ENCODE data around the gene SLC8B1.

SLC8B1 gene

GRCh38 chr12:113334786-113335539 lies at the start of gene SLC8B1:
Gene SLC8B1 (minus strand): TSS chr12:113335109. CDS start chr12:113332878, 2,231 bp downstream.
- peak; percentile 61 for DNase-seq

GRCh38 chr12:113382206-113382605 lies 47.3 kb upstream of the SLC8B1 start:
- no peak for DNase-seq

GRCh38 chr12:113381220-113381619 lies 46.3 kb upstream of the SLC8B1 start:
- DNase-seq = no peak

- no peak for DNase-seq
Observed at GRCh38 chr12:113378291-113378690, 43.4 kb upstream of the SLC8B1 start.

DNA sequence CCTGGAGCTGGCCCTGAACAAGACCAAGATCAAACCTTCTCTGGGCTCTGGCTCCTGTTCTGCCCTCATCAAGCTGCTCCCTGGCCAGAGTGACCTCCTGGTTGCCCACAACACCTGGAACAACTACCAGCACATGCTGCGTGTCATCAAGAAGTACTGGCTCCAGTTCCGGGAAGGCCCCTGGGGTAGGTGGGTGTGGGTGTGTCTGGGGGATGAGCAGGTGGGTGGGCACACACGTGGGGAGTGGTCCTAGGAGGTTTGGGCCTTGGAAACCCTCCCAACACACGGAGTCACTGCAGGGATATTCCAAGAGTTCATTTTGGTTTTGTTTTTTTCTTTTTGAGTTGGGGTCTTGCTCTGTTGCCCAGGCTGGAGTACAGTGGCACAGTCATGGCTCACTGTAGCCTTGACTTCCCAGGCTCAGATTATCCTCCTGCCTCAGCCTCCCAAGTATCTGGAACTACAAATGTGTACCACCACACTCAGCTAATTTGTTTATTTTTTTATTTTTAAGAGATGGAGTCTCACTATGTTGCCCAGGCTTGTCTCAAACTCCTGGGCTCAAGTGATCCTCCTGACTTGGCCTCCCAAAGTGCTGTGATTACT lies 40.0 kb upstream of the SLC8B1 start:
- DNase-seq = no peak

DNA sequence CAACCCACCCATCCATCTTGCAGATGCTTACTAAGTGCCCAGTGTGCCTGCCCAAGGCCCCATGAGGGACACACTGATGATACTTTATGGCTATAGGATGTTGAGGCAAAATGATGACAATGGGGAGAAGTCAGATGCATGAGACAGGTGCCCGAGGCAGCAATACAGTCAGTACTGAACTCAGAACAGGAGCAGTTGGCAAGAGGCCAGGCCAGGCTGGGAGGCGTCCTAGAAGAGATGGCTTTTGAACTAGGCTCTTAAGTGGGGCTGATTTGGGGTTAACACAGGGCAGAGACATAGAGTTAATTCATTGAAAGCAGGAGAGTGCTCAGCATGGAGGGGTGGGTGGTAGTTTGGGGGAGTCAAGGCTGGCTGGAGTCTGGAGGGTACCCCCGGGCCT lies 39.1 kb upstream of the SLC8B1 start:
- DNase-seq = no peak

DNA sequence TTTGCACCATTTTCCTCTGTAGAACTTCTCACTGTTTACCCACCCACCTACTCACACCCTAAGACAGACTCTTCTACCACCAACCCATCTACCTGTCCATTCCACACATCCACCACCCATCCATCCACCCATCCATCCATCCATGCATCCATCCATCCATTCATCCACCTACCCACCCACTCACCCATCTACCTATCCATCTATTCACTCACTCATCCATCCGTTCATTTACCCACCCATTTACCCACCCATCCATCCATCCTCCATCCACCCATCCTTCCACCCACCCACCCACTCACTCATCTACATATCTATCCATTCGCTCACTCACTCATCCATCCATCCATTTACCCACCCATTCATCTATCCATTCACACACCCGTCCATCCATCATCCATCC lies 38.5 kb upstream of the SLC8B1 start:
- DNase-seq = no peak

GRCh38 chr12:113372371-113372770 lies 37.5 kb upstream of the SLC8B1 start:
- no peak for DNase-seq

DNA sequence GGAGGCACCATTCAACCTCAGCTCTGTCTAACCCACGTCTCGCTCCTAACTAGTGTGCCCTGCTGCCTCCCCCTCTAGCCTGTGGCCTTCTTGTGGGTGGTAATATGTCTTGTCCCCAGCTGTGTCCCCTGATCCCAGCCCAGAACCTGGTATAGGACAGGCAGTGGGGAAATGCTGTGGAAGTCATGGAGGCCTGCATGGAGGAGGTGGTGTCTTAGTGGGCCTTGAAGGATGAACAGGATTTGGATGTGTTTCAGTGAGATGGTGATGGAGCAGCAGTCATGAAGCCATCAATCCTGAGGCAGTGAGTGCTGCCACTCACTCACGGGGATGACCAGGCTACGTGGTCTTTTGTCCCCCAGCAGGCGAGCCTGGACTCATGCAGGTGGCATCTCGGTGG lies 36.9 kb upstream of the SLC8B1 start:
- DNase-seq = no peak

GRCh38 chr12:113370923-113371682 lies 36.2 kb upstream of the SLC8B1 start:
- no peak for DNase-seq

GRCh38 chr12:113369391-113369985 lies 34.6 kb upstream of the SLC8B1 start:
- peak; percentile 17 for DNase-seq

DNA sequence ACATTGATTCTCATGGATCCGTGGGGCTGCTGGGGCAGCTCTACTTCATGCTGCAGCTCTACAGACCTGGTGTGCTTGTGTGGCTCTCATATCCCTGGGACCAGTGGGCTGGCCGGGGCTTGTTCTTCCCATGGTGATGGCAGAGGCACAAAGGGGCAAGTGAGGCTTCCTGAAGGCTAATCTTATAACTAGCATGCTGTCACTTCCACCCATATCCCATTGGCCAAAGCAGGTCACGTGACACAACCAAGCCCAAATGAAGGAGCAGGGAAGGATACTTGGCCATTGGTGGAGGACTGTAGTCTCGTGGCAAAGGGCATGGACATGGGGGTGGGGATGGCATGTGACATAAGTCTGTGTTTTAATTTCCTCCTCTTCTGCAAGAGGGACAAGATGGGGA lies 33.4 kb upstream of the SLC8B1 start:
- DNase-seq = no peak

DNA sequence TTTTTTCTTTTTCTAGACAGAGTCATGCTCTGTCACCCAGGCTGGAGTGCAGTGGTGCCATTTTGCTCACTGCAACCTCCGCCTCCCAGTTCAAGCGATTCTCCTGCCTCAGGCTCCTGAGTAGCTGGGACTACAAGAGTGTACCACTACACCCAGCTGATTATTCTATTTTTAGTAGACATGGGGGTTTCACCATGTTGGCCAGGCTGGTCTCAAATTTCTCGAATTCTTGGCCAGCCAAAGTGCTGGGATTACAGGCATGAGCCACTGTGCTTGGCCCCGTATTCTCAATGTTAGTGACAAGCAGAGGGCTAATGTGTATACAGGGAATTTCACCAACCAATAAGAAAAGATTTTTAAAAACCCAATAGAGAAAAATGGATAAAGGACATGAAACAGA lies 31.9 kb upstream of the SLC8B1 start:
- no peak for DNase-seq

DNA sequence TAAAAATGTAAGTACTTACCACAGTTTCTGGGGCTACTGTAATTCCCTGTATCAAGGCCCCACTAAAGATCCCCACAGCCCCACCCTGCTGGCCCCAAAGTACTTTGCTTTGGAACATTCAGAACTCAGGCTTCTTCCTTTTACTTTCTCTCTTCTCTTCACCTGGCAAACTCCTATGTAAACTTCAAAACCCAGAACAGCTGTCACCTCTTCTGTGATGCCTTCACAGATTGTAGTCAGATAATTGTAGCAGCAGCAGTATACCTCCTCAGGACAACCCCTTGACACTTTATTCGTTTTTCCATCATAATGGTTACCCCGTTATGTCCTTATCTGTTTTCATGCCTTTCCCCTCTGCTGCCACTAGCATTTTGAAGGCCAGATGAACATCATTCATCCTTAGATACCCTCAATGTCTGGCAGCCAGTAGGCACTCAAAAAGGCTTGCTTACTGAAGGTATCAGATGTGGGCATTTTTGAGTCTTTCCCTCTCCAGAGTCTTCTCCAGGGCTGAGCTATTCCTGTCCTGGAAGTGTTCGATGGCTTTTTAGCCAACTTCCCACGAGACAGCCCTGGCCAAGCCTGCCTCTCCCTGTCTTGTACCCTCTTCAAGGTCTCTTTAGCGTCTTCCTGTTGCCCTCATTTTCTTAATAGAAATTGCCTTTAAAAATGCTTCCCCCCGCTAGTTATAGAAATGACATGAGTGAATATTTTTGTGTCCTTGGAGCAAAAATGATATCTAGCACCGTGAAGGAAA lies 30.9 kb upstream of the SLC8B1 start:
- DNase-seq = no peak

GRCh38 chr12:113364698-113365097 lies 29.8 kb upstream of the SLC8B1 start:
- DNase-seq = no peak

GRCh38 chr12:113361574-113362370 lies 26.9 kb upstream of the SLC8B1 start:
- peak; percentile 1 for DNase-seq

- peak; percentile 66 for DNase-seq
Observed at GRCh38 chr12:113359939-113360748, 25.2 kb upstream of the SLC8B1 start.

GRCh38 chr12:113359133-113359938 lies 24.4 kb upstream of the SLC8B1 start:
- DNase-seq = peak; percentile 54

- peak; percentile 87 for DNase-seq
Observed at GRCh38 chr12:113358381-113359132, 23.6 kb upstream of the SLC8B1 start, which contains the start of gene PLBD2. Gene PLBD2 (plus strand): TSS chr12:113358587. CDS start chr12:113358601, 14 bp downstream.

Measured in MV-4-11 (cell line).